GM21423 (cell line): Measurements from ENCODE around the gene NFIA.

Source experiments
- ATAC-seq: cut with Tn5 transposase; IDR thresholded peaks from one replicate; pipeline ENCODE4 v1.9.1; 2021; ENCODE audit warnings: mild to moderate bottlenecking, moderate library complexity; ENCODE audit not compliant: unreplicated experiment

NFIA gene

GRCh38 chr1:61378494-61379180, 296.3 kb downstream of the NFIA start:
- ATAC-seq: no peak

DNA sequence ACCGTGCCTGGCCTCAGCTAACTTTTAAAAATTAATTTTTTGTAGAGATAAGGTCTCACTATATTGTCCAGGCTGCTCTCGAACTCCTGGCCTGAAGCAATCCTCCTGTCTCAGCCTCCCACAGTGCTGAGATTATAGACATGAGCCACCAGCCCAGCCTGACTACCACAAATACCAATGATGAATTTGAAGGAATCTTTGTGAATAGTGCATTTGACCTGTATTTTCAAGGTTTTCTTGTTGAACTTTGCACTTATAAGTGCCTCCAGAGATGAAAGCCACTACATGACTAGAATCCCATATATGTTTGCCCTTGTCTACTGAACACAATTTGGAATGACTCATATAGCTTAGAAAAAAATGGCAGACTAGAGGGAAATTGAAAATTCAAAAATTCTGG, 297.3 kb downstream of the NFIA start:
- no peak for ATAC-seq

- ATAC-seq: no peak
Measured at GRCh38 chr1:61380561-61380960, 298.2 kb downstream of the NFIA start.

DNA sequence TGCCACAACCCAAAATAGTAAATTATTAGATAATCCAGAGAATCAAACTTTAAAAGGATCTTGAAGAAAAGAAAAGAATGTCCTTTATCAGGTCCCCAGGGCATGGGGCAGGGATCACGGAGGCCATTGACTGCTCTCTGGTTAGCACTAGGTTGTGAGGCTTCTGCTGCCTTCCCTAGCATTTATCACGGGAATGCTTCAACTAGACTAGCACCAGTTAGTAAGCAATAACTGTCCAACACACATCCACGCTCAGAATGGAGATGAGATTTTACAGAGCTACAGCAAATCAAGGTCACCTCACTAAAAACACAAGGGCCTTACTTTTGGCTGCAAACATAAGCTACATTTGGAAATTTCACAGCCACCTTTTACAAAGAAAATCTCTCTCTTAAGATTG, 304.0 kb downstream of the NFIA start:
- ATAC-seq: no peak

DNA sequence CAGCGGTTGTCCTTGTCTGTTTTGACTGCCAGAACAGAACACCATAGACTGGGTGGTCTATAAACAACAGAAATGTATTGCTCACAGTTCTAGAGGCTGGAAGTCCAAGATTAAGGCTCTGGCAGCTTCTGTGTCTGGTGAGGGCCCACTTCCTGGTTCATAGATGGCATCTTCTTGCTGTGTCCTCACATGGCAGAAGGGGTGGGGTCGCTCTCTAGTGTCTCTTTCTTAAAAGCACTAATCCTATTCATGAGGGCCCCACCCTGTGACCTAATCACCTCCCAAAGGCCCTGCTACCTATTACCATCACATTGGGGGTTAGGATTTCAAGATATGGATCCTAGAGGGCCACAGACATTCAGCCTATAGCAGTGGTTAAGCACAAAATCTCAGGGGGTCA, 304.4 kb downstream of the NFIA start:
- ATAC-seq: no peak

- peak; percentile 59 for ATAC-seq
Measured at GRCh38 chr1:61387829-61388228, 305.5 kb downstream of the NFIA start.

DNA sequence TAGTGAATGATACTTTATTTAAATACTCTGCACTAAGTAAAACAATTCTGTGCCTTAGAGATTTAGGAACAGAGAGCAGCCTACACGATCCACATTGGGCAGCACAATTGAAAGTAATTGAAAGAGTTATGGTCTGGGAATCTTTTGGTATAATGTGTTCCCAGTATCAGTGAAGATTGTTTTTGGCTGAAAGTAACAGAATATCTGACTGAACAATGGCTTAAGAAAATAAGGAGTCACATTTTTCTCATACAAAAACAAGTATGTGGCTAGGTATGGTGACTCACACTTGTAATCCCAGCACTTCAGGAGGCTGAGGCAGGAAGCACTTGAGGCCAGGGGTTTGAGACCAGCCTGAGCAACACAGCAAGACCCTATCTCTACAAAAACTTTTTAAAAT, 306.2 kb downstream of the NFIA start:
- no peak for ATAC-seq

DNA sequence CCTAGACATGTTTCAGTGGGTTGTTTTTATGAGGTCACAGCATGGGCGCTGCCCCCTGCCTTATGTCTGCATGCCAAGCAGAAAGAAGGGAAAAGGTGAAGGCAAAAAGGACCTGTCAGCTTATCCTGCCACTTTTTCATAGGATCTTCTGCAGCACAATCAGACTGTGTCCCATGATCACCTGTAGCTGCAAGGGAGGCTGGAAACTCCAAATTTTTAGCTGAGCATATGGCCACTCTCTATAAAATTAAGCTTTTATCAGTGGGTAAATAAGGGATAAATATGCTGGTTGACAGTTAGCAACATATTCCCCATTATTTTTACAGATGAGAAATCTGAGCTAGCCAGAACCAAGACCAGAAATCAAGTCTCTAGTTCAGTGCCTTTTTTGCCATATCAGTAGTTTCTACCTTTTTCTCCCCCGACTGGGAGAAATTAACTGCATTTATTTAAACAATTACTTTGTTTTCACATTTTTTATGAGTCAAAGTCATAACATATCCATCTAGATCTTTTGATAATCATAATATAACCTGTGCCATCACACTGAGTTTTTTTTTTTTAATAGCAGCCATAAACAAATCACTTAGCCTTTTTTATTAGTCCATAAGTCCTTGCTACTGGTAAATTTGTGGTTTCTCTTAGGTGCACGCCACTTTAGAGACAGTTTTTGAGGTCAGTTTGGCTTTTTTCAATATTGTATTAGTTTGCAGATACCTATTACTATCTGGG, 307.0 kb downstream of the NFIA start:
- no peak for ATAC-seq

DNA sequence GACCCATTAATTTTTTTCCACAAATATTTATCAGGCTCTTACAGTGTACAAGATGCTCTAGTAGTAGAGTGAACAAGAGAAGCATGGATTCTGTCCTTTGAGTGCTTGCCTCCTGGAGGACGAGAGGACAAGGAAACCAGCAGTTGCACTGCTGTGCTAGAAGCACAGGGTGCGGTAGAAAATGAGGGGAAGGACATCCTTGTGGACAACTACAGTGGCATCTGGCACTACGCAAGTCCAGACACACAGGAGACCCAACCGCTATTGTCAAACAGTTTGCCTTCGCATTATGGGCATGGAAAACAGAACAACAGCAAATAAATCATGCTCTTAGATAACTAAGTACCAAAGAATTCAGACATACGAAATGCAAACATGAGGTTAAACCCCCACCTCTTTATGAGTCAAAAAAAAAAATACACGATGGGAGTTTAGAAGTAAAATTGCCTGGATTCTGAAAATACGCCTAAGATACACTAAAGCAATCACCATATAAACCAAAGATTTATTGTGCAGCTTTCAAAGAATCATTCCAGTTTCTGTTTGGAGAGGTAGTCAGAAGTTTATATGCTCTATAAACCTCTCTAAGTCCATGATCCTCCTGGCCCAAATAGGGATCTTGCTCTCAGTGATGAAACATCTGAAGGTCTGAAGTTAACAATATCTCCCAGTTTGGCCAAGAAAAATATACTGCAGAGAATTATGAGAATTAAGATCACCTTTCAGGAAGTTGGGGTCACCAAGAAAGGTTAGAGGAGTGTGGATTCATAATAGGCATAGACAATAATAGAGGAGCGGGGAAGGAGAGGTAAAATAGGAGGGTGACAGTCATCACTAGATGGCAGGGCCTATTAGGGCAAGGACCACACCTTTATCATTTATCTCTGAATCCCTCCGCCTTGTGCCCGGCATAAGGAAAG, 307.8 kb downstream of the NFIA start:
- ATAC-seq: no peak

DNA sequence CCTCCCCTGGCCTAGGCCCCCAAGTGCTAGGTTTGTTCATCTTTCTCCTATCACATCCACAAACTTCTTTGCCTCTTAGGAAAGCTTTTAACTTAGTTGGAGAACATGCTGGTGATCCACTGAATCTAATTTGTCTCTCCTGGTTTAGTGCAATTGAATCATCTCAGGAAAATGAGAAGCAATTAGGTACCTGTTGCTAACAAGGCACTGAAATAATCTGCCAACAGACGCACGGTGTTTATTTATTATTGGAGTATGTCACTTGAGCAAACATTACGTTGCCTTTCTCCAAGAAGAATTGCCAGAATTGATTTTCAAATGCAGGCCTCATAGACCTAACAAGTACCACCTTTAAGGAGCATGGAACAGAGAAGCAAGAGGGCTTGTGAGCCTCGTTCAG, 309.4 kb downstream of the NFIA start:
- no peak for ATAC-seq

DNA sequence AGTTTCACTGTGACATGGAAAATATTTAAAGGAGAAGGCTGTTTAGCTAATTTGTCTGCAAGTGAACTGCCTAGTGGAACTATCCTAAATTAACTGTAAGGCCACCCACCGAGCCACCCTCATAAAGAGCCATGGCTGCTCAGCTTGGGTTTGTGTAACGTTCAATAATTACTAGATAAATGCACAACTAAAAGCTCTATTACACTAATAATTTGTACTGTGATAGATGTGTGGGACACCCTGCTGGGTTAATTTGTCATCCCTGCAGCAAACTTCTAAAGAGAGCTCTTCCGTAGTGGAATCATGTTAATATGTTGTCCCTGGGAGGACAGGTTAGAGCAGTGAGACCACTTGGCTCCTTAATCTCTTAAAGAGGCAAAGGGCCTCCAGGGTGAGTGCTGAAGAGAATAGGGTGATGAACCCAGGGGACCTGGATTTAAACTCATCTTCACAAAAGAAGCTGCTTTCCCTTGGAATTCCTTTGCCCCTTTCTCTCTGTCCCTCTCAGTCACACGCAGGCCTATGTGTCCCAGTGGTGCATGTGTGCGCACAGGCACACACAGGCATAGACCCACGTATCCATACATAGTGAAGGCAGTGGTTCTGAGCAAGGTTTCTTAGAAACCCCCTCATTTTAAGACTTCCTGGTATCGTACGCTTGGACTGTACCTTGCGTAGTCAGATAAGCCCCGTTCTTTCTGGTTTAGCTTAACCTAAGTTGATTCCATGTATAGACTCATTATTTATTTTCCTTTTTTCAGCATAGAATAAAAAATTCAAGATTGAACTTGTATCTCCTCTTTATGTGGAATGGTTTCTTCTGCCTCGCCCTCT, 310.3 kb downstream of the NFIA start:
- ATAC-seq: no peak

DNA sequence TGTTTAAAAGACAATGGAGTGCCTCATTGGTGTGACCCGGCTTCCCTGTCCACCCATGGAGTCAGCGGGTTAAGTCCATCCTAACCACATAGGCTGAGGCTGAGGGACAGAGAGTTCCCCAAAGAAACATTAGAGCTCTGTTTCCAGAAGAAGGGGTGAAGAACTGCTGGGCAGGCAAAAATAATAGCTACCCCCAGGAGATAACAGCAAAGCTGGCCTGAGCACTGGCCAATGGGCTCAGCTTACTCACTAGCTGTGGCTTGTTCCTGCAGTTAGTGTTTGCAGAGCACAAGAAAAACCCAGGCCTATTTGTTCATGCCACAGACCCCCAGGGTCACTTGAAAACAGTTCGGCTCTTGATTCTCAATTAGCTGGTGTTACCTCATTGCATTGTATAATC, 311.2 kb downstream of the NFIA start:
- no peak for ATAC-seq

GRCh38 chr1:61395146-61395800, 312.9 kb downstream of the NFIA start:
- ATAC-seq: no peak

DNA sequence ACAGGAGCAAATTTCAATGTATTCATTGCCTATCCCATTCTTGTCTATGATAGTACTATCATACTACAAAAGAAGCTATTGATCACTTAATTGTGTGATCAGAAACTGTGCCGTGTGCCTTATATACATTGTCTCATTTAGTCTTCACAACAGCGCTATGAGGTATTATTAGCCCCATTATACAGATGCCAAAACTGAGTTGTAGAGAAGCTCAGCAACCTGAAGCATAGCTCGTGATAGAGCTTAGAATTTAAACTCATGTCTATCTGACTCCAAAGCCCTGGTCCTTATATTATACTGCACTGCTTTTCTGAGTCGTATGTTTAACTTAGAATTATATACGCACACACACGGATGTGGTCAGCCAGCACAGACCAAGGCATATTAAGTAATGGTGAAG, 315.1 kb downstream of the NFIA start:
- ATAC-seq: no peak

- no peak for ATAC-seq
Measured at GRCh38 chr1:61397935-61398334, 315.6 kb downstream of the NFIA start.

GRCh38 chr1:61399199-61399598, 316.8 kb downstream of the NFIA start:
- ATAC-seq: no peak

- ATAC-seq: no peak
Measured at GRCh38 chr1:61400131-61400770, 317.9 kb downstream of the NFIA start.

DNA sequence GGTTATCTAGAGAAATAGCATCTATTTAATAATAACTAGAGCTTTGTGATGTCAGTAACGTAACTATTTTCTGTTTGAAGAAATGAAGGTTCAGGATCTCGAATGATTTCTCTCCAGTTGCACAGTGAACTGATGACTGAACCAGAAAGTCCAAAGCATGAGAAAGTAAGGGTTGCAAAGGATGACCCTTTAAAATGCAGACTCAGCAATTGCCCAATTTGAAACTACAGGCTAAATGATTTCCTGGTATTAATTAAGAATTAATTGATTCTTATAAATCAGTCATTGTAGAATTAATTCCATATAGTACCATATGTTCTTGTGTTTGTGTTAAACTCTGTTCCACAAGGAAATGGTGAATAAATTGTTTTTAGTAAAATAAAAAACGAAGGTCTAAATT, 318.6 kb downstream of the NFIA start:
- no peak for ATAC-seq

- no peak for ATAC-seq
Measured at GRCh38 chr1:61403679-61404596, 321.6 kb downstream of the NFIA start.
